Adrenal gland (tissue), 12 donors: ENCODE results near the gene RASSF5. TPM values are rescaled to one million over a fixed set of nuclear protein-coding genes. Genes with fewer than 3 reads are reported as not detected.

Experiments used
- DNase-seq, 7 donors: peaks; one replicate each; pipeline ENCODE4 v3.0.0-alpha.2; 2019 to 2020
- H3K27ac ChIP-seq, 5 donors: fragments of 200-600 bp; sonication (generic) in 4 of 5; 1 replicate in 3 of 5; 2 replicates in 2 of 5; pipeline versions ENCODE4 v1.5.1 to v1.8.0; 2016 to 2020; ENCODE audit warnings: mild to moderate bottlenecking in 1 of 5
- H3K27me3 ChIP-seq: fragments of 200-600 bp; 2 replicates; pipeline ENCODE4 v1.8.0; 2021
- H3K36me3 ChIP-seq, 2 donors: fragments of 200-600 bp; replicated peaks in 1 of 2; 1 replicate in 1 of 2; 2 replicates in 1 of 2; pipeline versions ENCODE4 v1.5.1 to v1.8.0; 2018 to 2022
- H3K4me1 ChIP-seq, 2 donors: fragments of 200-600 bp; replicated peaks in 1 of 2; 1 replicate in 1 of 2; 2 replicates in 1 of 2; pipeline versions ENCODE4 v1.5.1 to v1.8.0; 2018 to 2021
- H3K4me3 ChIP-seq, 4 donors: fragments of 200-600 bp; sonication (generic) in 3 of 4; one replicate each; pipeline ENCODE4 v1.5.1; 2016 to 2018
- H3K9me3 ChIP-seq, 3 donors: fragments of 200-600 bp; sonication (generic) in 1 of 3; replicated peaks in 1 of 3; 1 replicate in 2 of 3; 2 replicates in 1 of 3; pipeline versions ENCODE4 v1.5.1 to v1.8.0; 2016 to 2021
- POLR2A ChIP-seq, 2 donors: fragments of 450-650 bp; IDR thresholded peaks; one replicate each; pipeline ENCODE4 v1.6.1; 2017; ENCODE audit warnings: antibody characterized with exemption in 2 of 2, mild to moderate bottlenecking in 2 of 2, moderate library complexity in 1 of 2
- WGBS, 4 donors: extraction: QIAGEN DNeasy Blood & Tissue Kit in 2 of 4; methylation state at CpG; one replicate each; pipeline versions ENCODE4 v1.1.5 to v1.1.7; 2013 to 2017; 5-methylcytosine and 5-hydroxymethylcytosine counted together
- intact Hi-C, 2 donors: fragments of 100-400 bp; cut with DNase I; formaldehyde crosslinking; loops; one replicate each; pipeline versions ENCODE4 v1.14.1 to v1.15.0; 2022 to 2023
- polyA plus RNA-seq, 3 donors: library from polyadenylated mRNA; stranded (reverse); fragments of 200-250 nt in 2 of 3; fragments of 350-450 nt in 1 of 3; fragmentation: Illumina TruSeq in 1 of 3; extraction: RNeasy Lipid Tissue Mini Kit (QIAGEN cat#74804) in 1 of 3; gene quantifications; one replicate each; pipeline ENCODE4 v1.2.3, GENCODE V29; 2013 to 2014
- total RNA-seq, 9 donors: library from RNA; depleted of rRNA in 4 of 9; stranded (reverse); fragments of >200 nt in 4 of 9; fragments of 120-200 nt in 1 of 9; fragmentation: NEBNext Ultra II Directional in 1 of 9; extraction: Animal tissue kit (Norgen Biotek cat#: 25700) in 1 of 9; gene quantifications; one replicate each; pipeline versions ENCODE4 v1.1.0 to v1.2.4, GENCODE V29; 2013 to 2023
- TF ChIP-seq, protein P1 (sequence below), 6 experiments: fragments of 450-650 bp in 4 of 6; fragments of 200-600 bp in 2 of 6; sonication (generic) in 1 of 6; IDR thresholded peaks; 1 replicate in 5 of 6; 2 replicates in 1 of 6; pipeline versions ENCODE4 v1.5.1 to v1.8.0; 2016 to 2021; ENCODE audit warnings: antibody characterized with exemption in 6 of 6, mild to moderate bottlenecking in 2 of 6, moderate library complexity in 1 of 6
- donor health status: healthy with polysubstance abuse.
- donor health status: Bipolar disorder and iron deficiency.
- donor health status: DM: yes; HTN: yes; CAD: no.
- donor health status: DM: no; HTN: no; CAD: no.
- donor health status: DM: no; HTN: no; CAD: no.
- donor health status: DM: yes; HTN: yes; CAD: no.

Gene RASSF5
- total and polyA plus RNA-seq, 12 donors: 7.1 to 57.9 (median 27.0) TPM

DNA sequence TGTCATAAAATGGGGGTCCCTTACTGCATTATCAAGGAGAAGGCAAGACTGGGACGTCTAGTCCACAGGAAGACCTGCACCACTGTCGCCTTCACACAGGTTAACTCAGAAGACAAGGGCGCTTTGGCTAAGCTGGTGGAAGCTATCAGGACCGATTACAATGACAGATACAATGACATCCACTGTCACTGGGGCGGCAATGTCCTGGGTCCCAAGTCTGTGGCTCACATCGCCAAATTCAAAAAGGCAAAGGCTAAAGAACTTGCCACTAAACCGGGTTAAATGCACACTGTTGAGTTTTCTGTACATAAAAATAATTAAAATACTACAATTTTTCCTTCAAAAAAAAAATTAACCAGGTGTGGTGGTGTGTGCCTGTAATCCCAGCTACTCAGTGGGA, 22.1 kb downstream of the RASSF5 start:
- 87 to 93% (median 89%) methylated on average over 7 of the region's 7 CpGs for WGBS, 4 donors

DNA sequence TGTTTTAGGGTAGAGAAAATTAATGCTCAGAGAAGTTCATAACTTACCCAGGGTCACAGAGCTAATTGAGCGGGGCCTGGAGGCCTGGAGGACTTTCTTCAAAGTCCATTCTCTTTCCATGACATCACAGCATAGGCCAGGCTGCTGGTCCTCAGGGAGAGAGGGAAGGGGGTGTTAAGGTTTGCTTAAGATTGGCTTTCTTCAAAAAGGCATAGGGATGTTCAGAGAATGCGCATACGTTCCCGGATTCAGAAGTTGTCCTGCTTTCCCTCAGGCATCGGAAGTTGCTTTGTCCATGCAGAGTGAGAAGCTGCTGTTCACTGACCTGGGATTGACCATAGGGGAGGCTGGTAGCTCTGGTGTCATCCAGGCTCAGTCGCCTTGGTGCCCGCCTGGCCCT, 25.0 kb downstream of the RASSF5 start:
- no peaks in the 10 kb centered on the region for H3K27me3 ChIP-seq
- no peaks in the 10 kb centered on the region for H3K36me3 ChIP-seq
- H3K27ac ChIP-seq: no peak overlapping the region
- no peaks in the 10 kb centered on the region for H3K4me1 ChIP-seq
- no peaks in the 10 kb centered on the region for H3K9me3 ChIP-seq
- no peak overlapping the region for H3K4me3 ChIP-seq
- TF ChIP-seq POLR2A (IDR thresholded peaks at IDR 0.05): no peak
- TF ChIP-seq, protein P1, sequence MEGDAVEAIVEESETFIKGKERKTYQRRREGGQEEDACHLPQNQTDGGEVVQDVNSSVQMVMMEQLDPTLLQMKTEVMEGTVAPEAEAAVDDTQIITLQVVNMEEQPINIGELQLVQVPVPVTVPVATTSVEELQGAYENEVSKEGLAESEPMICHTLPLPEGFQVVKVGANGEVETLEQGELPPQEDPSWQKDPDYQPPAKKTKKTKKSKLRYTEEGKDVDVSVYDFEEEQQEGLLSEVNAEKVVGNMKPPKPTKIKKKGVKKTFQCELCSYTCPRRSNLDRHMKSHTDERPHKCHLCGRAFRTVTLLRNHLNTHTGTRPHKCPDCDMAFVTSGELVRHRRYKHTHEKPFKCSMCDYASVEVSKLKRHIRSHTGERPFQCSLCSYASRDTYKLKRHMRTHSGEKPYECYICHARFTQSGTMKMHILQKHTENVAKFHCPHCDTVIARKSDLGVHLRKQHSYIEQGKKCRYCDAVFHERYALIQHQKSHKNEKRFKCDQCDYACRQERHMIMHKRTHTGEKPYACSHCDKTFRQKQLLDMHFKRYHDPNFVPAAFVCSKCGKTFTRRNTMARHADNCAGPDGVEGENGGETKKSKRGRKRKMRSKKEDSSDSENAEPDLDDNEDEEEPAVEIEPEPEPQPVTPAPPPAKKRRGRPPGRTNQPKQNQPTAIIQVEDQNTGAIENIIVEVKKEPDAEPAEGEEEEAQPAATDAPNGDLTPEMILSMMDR (IDR thresholded peaks at IDR 0.05): no peak
- DNase-seq: peak in 1 of 7 donors; percentile 6
- intact Hi-C loops: no loop called here
- WGBS, 4 donors: 95 to 100% (median 97%) methylated on average over 1 to 7 of the region's 7 CpGs

More for the DNA sequence above, 22.1 kb downstream of the RASSF5 start:
- peak in 1 of 7 donors; percentile 8 for DNase-seq
- H3K4me3 ChIP-seq: no peak overlapping the region
- H3K9me3 ChIP-seq: no peaks in the 10 kb centered on the region
- H3K27ac ChIP-seq: no peak overlapping the region
- no peaks in the 10 kb centered on the region for H3K4me1 ChIP-seq
- no peak for TF ChIP-seq POLR2A (IDR thresholded peaks at IDR 0.05)
- no peaks in the 10 kb centered on the region for H3K36me3 ChIP-seq
- H3K27me3 ChIP-seq: no peaks in the 10 kb centered on the region
- intact Hi-C loops: no loop called here

DNA sequence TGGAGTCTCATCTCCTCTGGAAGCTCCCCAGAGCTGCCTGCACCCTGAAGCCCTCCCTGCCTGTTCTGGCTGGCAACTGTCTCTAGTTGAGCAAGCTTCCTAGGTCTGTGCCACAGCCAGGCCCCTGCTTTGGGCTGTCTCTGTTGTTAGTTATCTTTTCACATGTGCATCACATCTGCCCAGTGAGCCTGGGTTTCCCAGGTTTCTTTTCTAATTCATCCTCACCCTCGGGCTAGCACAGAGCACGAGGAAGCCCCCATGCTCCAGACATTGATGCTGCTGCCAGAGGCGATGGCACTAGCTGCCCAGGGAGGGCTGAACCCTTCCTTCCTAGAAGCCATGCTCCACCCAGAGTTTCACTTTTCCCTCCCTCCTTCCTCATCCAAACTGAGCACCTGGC, 27.2 kb downstream of the RASSF5 start:
- Histone ChIP-seq H3K36me3 (no peaks in the 10 kb centered on the region), H3K9me3 (no peaks in the 10 kb centered on the region), H3K27me3 (no peaks in the 10 kb centered on the region), H3K4me3 (no peak overlapping the region), H3K4me1 (peaks cover 0 to 2% of the 10 kb centered on the region in 2 donors), H3K27ac (no peak overlapping the region)
- TF ChIP-seq, protein P1 (IDR thresholded peaks at IDR 0.05): no peak
- TF ChIP-seq POLR2A (IDR thresholded peaks at IDR 0.05): no peak
- peak in 1 of 7 donors; percentile 9 for DNase-seq
- intact Hi-C loops: no loop called here
- WGBS, 4 donors: 89 to 100% (median 100%) methylated on average over 3 of the region's 3 CpGs

DNA sequence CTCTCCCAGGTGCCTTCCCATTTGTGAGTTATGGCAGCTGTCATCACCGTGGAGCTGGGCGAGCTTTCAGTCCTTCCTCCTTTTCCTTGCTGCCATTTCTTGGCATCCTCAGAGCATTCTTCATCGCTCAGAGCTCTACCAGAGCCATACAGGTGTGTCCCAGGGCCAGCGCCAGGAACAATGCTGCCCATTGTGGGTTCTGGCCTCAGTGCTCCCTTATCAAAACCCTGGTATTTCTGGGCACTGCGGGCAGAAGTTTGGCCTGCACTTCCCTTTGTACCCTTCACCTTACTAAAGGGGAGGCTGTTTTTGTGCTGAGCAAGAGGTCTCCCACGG, 28.5 kb downstream of the RASSF5 start:
- WGBS, 4 donors: 80 to 94% (median 86%) methylated on average over 6 of the region's 6 CpGs
- Histone ChIP-seq H3K4me1 (peaks cover 0 to 13% of the 10 kb centered on the region in 2 donors), H3K9me3 (no peaks in the 10 kb centered on the region), H3K27ac (no peak overlapping the region), H3K27me3 (no peaks in the 10 kb centered on the region), H3K4me3 (no peak overlapping the region), H3K36me3 (no peaks in the 10 kb centered on the region)
- TF ChIP-seq POLR2A (IDR thresholded peaks at IDR 0.05): no peak
- TF ChIP-seq, protein P1 (IDR thresholded peaks at IDR 0.05): no peak
- intact Hi-C loops: no loop called here
- DNase-seq: peak in 1 of 7 donors; percentile 3

DNA sequence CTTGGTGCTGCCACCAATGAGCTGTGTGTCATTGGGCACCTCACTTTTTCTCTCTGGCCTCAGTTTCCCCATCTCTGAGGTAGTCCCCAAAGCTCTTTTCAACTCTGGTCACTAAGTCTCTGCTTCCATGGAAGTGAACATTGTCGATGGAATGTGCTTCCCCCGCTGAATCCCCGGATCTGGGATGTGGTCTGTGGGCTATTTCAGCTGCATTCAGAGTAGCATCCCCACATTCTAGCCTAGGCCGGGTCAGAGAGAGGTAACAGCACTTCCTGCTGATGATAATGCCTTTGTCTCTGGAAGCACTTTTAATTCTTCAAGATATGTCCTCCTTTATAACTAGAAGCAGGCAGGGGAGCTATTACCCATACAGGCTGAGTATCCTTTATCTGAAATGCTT, 29.8 kb downstream of the RASSF5 start:
- Histone ChIP-seq H3K4me1 (peaks cover 0 to 13% of the 10 kb centered on the region in 2 donors), H3K27me3 (no peaks in the 10 kb centered on the region), H3K36me3 (no peaks in the 10 kb centered on the region), H3K4me3 (no peak overlapping the region), H3K27ac (no peak overlapping the region), H3K9me3 (no peaks in the 10 kb centered on the region)
- no peak for DNase-seq
- 68 to 85% (median 76%) methylated on average over 4 of the region's 4 CpGs for WGBS, 4 donors
- TF ChIP-seq, protein P1 (IDR thresholded peaks at IDR 0.05): no peak
- no peak for TF ChIP-seq POLR2A (IDR thresholded peaks at IDR 0.05)
- intact Hi-C loops: no loop called here
